RWPE1 (cell line): Measurements from ENCODE around the gene ABCA7.
A peak's percentile ranks its signal among the peaks of the same experiment; 100 is the strongest.

Experiments
- CTCF ChIA-PET: fragments of 350-600 bp; sonication (Branson Sonifier 250); formaldehyde crosslinking; extraction: SDS; loops from one replicate; lab custom pipeline; 2021; lab: Yijun Ruan, JAX
- POLR2A ChIA-PET: fragments of 400-600 bp; formaldehyde crosslinking; extraction: SDS; loops from one replicate; lab custom pipeline; 2020; ENCODE audit warnings: antibody characterized with exemption; ENCODE audit not compliant: low non-redundant PET; lab: Yijun Ruan, JAX
- DNase-seq: peaks from one replicate; pipeline ENCODE4 v3.0.0; 2012; ENCODE audit warnings: low spot score
- H3K27ac ChIP-seq: fragments of 450-650 bp; 2 replicates; pipeline ENCODE4 v1.5.1; 2017
- TF ChIP-seq, protein P1 (sequence below): fragments of 450-650 bp; conservative IDR thresholded peaks from 2 replicates; pipeline ENCODE4 v1.5.1; 2017; ENCODE audit warnings: low read depth, mild to moderate bottlenecking

Gene ABCA7

GRCh38 chr19:1055028-1055425 is 15.1 kb downstream of the ABCA7 start:
- TF ChIP-seq, protein P1, sequence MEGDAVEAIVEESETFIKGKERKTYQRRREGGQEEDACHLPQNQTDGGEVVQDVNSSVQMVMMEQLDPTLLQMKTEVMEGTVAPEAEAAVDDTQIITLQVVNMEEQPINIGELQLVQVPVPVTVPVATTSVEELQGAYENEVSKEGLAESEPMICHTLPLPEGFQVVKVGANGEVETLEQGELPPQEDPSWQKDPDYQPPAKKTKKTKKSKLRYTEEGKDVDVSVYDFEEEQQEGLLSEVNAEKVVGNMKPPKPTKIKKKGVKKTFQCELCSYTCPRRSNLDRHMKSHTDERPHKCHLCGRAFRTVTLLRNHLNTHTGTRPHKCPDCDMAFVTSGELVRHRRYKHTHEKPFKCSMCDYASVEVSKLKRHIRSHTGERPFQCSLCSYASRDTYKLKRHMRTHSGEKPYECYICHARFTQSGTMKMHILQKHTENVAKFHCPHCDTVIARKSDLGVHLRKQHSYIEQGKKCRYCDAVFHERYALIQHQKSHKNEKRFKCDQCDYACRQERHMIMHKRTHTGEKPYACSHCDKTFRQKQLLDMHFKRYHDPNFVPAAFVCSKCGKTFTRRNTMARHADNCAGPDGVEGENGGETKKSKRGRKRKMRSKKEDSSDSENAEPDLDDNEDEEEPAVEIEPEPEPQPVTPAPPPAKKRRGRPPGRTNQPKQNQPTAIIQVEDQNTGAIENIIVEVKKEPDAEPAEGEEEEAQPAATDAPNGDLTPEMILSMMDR, result no peak
- ChIA-PET CTCF (no interaction called here), POLR2A (no interaction called here)
- no peak overlapping the region for H3K27ac ChIP-seq
- no peak for DNase-seq

GRCh38 chr19:1055886-1056620 is 16.1 kb downstream of the ABCA7 start:
- CTCF ChIA-PET, result interaction anchor here (0.6 to 1.2 kb wide), 4 partner anchors 9 to 188 kb away, joined by 3 to 5 read pairs (median 4); no protein-coding TSS in a partner anchor
- DNase-seq, result no peak
- POLR2A ChIA-PET, result no interaction called here
- no peak overlapping the region for H3K27ac ChIP-seq
- TF ChIP-seq, protein P1, result no peak

DNA sequence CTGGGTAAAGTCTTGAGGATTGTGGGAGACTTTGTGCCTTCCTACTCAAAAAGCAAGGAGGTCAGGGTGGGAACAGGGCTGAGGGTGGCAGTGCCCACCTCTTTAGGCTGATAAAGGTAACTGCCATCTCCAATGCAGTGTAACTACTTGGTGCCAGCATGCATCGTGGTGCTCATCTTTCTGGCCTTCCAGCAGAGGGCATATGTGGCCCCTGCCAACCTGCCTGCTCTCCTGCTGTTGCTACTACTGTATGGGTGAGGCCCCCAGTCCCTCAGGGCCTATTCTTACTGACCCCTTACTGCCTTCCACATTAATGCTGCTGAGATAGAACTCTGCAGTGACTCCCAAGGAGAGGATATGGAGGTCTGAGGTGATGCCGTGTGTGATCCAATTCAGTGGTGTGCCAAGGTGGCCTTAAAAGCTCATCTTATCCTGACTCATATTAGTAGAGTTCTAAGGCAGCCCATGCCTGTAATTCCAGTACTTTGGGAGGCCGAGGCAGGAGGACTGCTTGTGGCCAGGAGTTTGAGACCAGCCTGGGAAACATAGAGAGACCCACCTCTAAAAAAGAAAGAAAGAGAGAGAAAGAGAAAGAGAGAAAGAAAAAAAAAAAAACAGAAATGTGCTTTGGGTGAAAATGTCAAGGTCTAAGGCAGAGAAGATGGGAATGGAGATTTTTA is 17.4 kb downstream of the ABCA7 start:
- DNase-seq, result no peak
- ChIA-PET POLR2A (no interaction called here), CTCF (interaction anchor here (0.7 kb wide), 1 partner anchor 20 kb away, joined by 3 read pairs; no protein-coding TSS in a partner anchor)
- TF ChIP-seq, protein P1, result peak; percentile 33
- 0 out of 2 replicates have a peak overlapping the region, but pooled peaks have one; percentile 18 for H3K27ac ChIP-seq

- H3K27ac ChIP-seq, result no peak overlapping the region
- POLR2A ChIA-PET, result interaction anchor here (0.5 kb wide), 1 partner anchor 155 kb away, joined by 3 read pairs; no protein-coding TSS in a partner anchor
- TF ChIP-seq, protein P1, result no peak
- no peak for DNase-seq
- CTCF ChIA-PET, result no interaction called here
Observed at GRCh38 chr19:1058112-1058511, 18.2 kb downstream of the ABCA7 start.

DNA sequence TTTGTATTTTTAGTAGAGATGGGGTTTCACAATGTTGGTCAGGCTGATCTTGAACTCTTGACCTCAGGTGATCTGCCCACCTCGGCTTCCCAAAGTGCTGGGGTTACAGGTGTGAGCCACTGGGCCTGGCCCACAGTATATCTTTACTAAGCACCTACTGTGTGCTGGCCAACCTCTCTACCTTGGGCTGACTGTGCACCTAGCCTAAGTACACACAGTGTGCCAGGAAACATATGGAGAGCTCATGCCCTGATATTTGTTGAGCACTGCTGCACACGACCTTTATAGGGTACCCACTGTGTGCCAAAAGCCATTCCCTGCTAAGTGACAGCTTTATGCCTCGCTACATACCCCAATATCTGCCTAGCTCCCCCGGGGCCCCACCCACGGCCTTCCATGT is 20.8 kb downstream of the ABCA7 start:
- 0 out of 2 replicates have a peak overlapping the region, but pooled peaks have one; percentile 11 for H3K27ac ChIP-seq
- no peak for DNase-seq
- ChIA-PET CTCF (no interaction called here), POLR2A (no interaction called here)
- TF ChIP-seq, protein P1, result no peak

DNA sequence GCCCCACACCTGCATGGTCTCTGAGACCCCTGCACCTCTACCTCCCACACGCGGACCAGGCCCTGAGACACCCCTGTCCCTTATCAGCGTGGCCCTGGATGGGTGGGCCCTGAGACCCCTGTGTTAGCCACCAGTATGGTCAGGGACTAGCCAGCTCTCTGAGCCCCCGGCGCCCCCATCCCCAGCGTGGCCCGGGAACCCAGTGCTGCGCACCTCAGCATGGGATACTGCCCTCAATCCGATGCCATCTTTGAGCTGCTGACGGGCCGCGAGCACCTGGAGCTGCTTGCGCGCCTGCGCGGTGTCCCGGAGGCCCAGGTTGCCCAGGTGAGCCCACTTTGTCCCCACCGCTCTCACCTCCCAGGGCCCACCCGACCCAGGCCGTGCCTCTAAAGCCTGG is 22.1 kb downstream of the ABCA7 start:
- H3K27ac ChIP-seq, result peak overlapping the region; percentile 11
- CTCF ChIA-PET, result no interaction called here
- no peak for DNase-seq
- POLR2A ChIA-PET, result interaction anchor here (0.5 kb wide), 1 partner anchor 25 kb away, joined by 3 read pairs; no protein-coding TSS in a partner anchor
- TF ChIP-seq, protein P1, result no peak
